CD4-positive, alpha-beta memory T cell (primary cell): ENCODE data around the gene MTMR10. TPM values are rescaled to one million over a fixed set of nuclear protein-coding genes. Genes with fewer than 3 reads are reported as not detected.

ENCODE experiments used
- CTCF ChIA-PET: fragments of 350-600 bp; sonication (Branson Sonifier 250); formaldehyde crosslinking; loops from one replicate; lab custom pipeline; 2021; ENCODE audit warnings: inconsistent platforms; ENCODE audit not compliant: partially characterized antibody; lab: Charles Lee
- POLR2A ChIA-PET: fragments of 350-600 bp; sonication (Branson Sonifier 250); formaldehyde crosslinking; loops from one replicate; lab custom pipeline; 2021; ENCODE audit not compliant: partially characterized antibody; lab: Charles Lee
- DNase-seq, 5 donors: peaks; one replicate each; pipeline versions ENCODE4 v3.0.0 to v3.0.0-alpha.2; 2020 to 2022; ENCODE audit warnings: mixed read lengths in 1 of 5
- H3K27ac ChIP-seq: one replicate; pipeline ENCODE4 v1.7.0; 2013; ENCODE audit warnings: low read depth, low read length
- H3K27me3 ChIP-seq: 2 replicates; pipeline ENCODE4 v1.7.0; 2013; ENCODE audit warnings: mild to moderate bottlenecking, low read length, moderate library complexity; ENCODE audit not compliant: insufficient read depth
- H3K36me3 ChIP-seq: 2 replicates; pipeline ENCODE4 v1.7.0; 2013; ENCODE audit warnings: mild to moderate bottlenecking, low read length, moderate library complexity; ENCODE audit not compliant: insufficient read depth
- H3K4me1 ChIP-seq: 2 replicates; pipeline ENCODE4 v1.7.0; 2013; ENCODE audit warnings: mild to moderate bottlenecking, low read length, moderate library complexity; ENCODE audit not compliant: insufficient read depth
- H3K4me3 ChIP-seq, 2 donors: one replicate each; pipeline ENCODE4 v1.7.0; 2013; ENCODE audit warnings: low read length in 2 of 2, mild to moderate bottlenecking in 1 of 2
- H3K9me3 ChIP-seq, 2 donors: one replicate each; pipeline ENCODE4 v1.7.0; 2013; ENCODE audit warnings: low read length in 2 of 2, control low read depth in 1 of 2; ENCODE audit not compliant: control insufficient read depth in 1 of 2
- H3K27ac Mint-ChIP-seq, 7 donors: one replicate each; pipeline ENCODE4 v1.8.0; 2020 to 2021; ENCODE audit warnings: mixed read lengths in 7 of 7, mild to moderate bottlenecking in 6 of 7, inconsistent platforms in 3 of 7, moderate library complexity in 3 of 7
- H3K27me3 Mint-ChIP-seq, 2 donors: one replicate each; pipeline ENCODE4 v1.8.0; 2020 to 2021; ENCODE audit warnings: mixed read lengths in 2 of 2
- H3K36me3 Mint-ChIP-seq, 2 donors: one replicate each; pipeline ENCODE4 v1.8.0; 2020 to 2021; ENCODE audit warnings: mixed read lengths in 2 of 2, inconsistent platforms in 1 of 2, mild to moderate bottlenecking in 1 of 2
- H3K4me1 Mint-ChIP-seq, 4 donors: one replicate each; pipeline ENCODE4 v1.8.0; 2020 to 2021; ENCODE audit warnings: mixed read lengths in 4 of 4, mild to moderate bottlenecking in 1 of 4
- H3K4me3 Mint-ChIP-seq, 8 donors: one replicate each; pipeline ENCODE4 v1.8.0; 2020 to 2021; ENCODE audit warnings: mixed read lengths in 8 of 8, mild to moderate bottlenecking in 7 of 8, moderate library complexity in 6 of 8, inconsistent platforms in 3 of 8
- H3K9me3 Mint-ChIP-seq, 8 donors: one replicate each; pipeline ENCODE4 v1.8.0; 2020 to 2021; ENCODE audit warnings: mixed read lengths in 8 of 8, mild to moderate bottlenecking in 5 of 8, inconsistent platforms in 3 of 8, moderate library complexity in 1 of 8
- intact Hi-C: fragments of 100-400 bp; cut with micrococcal nuclease; formaldehyde crosslinking; loops from one replicate; pipeline ENCODE4 v1.15.1; 2023
- polyA plus RNA-seq, 2 donors: library from polyadenylated mRNA; unstranded; fragments of 300-500 nt; fragmentation: Illumina TruSeq; gene quantifications; one replicate each; pipeline ENCODE4 v1.2.3, GENCODE V29; 2021
- total RNA-seq, 2 experiments: library from RNA; stranded (reverse); gene quantifications; one replicate each; pipeline ENCODE4 v1.2.3, GENCODE V29; 2021

MTMR10 gene
- total and polyA plus RNA-seq, 4 experiments from 2014 or later = 2.7 to 31.8 (median 19.0) TPM

GRCh38 chr15:30896211-30896606 is 95.2 kb downstream of the MTMR10 start:
- ChIA-PET POLR2A (no interaction called here), CTCF (no interaction called here)
- no peak overlapping the region for H3K27ac ChIP-seq
- no peaks in the 10 kb centered on the region for H3K27me3 ChIP-seq
- no peak overlapping the region for H3K4me3 ChIP-seq
- H3K36me3 Mint-ChIP-seq = no peaks in the 10 kb centered on the region
- H3K9me3 ChIP-seq = no peaks in the 10 kb centered on the region
- H3K27ac Mint-ChIP-seq = no peak overlapping the region
- H3K4me1 ChIP-seq = no peaks in the 10 kb centered on the region
- no peak overlapping the region for H3K4me3 Mint-ChIP-seq
- peaks cover 0 to 6% of the 10 kb centered on the region in 2 donors for H3K27me3 Mint-ChIP-seq
- no peaks in the 10 kb centered on the region for H3K4me1 Mint-ChIP-seq
- no peaks in the 10 kb centered on the region for H3K36me3 ChIP-seq
- no peaks in the 10 kb centered on the region for H3K9me3 Mint-ChIP-seq
- intact Hi-C loops = no loop called here
- no peak for DNase-seq

- Mint-ChIP-seq H3K27me3 (peaks cover 0 to 6% of the 10 kb centered on the region in 2 donors), H3K4me1 (no peaks in the 10 kb centered on the region), H3K27ac (no peak overlapping the region), H3K36me3 (no peaks in the 10 kb centered on the region), H3K4me3 (no peak overlapping the region), H3K9me3 (no peaks in the 10 kb centered on the region)
- no peaks in the 10 kb centered on the region for H3K36me3 ChIP-seq
- H3K9me3 ChIP-seq = no peaks in the 10 kb centered on the region
- H3K4me3 ChIP-seq = no peak overlapping the region
- no peak for DNase-seq
- H3K27me3 ChIP-seq = no peaks in the 10 kb centered on the region
- ChIA-PET POLR2A (interaction anchor here (1.6 kb wide), 1 partner anchor 8 kb away, joined by 3 read pairs; the partner anchor contains the start of gene FAN1), CTCF (interaction anchor here (1.0 to 1.2 kb wide), 2 partner anchors 22 to 233 kb away, joined by 3 to 4 read pairs; no protein-coding TSS in a partner anchor)
- H3K4me1 ChIP-seq = no peaks in the 10 kb centered on the region
- H3K27ac ChIP-seq = no peak overlapping the region
- intact Hi-C loops = no loop called here
These were observed 95.8 kb downstream of the MTMR10 start for GRCh38 chr15:30895461-30896210.

- H3K4me3 Mint-ChIP-seq = no peak overlapping the region
- no peak for DNase-seq
- H3K27ac Mint-ChIP-seq = no peak overlapping the region
- no peak overlapping the region for H3K4me3 ChIP-seq
- intact Hi-C loops = no loop called here
- POLR2A ChIA-PET = no interaction called here
- no peaks in the 10 kb centered on the region for H3K4me1 ChIP-seq
- no peaks in the 10 kb centered on the region for H3K9me3 ChIP-seq
- peaks cover 0 to 2% (median 0%) of the 10 kb centered on the region in 4 donors for H3K4me1 Mint-ChIP-seq
- CTCF ChIA-PET = no interaction called here
- no peak overlapping the region for H3K27ac ChIP-seq
- H3K36me3 Mint-ChIP-seq = no peaks in the 10 kb centered on the region
- H3K36me3 ChIP-seq = no peaks in the 10 kb centered on the region
- H3K9me3 Mint-ChIP-seq = no peaks in the 10 kb centered on the region
- no peaks in the 10 kb centered on the region for H3K27me3 ChIP-seq
- peaks cover 0 to 2% of the 10 kb centered on the region in 2 donors for H3K27me3 Mint-ChIP-seq
These were observed 102.2 kb downstream of the MTMR10 start for GRCh38 chr15:30889196-30889595.

Other genes starting within 250 kb of the MTMR10 start
- 10 to 100 TPM; 25.9 TPM for gene FAN1, start 87.7 kb downstream of the MTMR10 start, total RNA-seq
- gene FAN1, start 87.7 kb downstream of the MTMR10 start, polyA plus RNA-seq = 1 to 10 TPM; 7.5 to 7.7 TPM
- not detected for gene TRPM1, start 110.1 kb upstream of the MTMR10 start, total RNA-seq
- not detected for gene TRPM1, start 110.1 kb upstream of the MTMR10 start, polyA plus RNA-seq